CD4-positive, alpha-beta T cell treated with Interleukin-6 for 4 hours (primary cell): ENCODE data around the gene ASB8.
"Not testable (repeated sequence)": the region's sequence is repeated elsewhere in the genome, so short reads cannot be mapped to it uniquely, and the experiment has no call there.

Source experiments
- DNase-seq: peaks from one replicate; pipeline ENCODE4 v3.0.0-alpha.2; 2020; ENCODE audit warnings: mixed read lengths

ASB8 gene

DNA sequence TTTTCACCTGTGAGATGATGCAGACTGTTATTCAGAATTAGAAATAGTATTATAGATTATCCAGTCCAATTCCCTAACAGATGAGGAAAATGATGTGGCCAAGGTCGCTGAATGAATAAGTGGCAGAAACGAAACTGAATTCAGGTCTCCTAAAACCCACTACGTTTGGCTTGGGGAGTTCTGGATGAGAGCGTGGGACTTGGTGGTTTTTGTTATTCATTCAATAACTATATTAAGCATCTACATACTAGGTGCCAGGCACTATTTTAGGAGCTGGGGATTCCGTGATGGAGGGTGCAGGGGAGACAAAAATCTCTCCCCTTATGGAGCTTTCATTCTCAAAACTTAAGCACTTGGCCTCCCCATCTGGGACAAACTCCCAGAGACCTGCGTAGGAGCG is 25.3 kb upstream of the ASB8 start:
- no peak for DNase-seq

DNA sequence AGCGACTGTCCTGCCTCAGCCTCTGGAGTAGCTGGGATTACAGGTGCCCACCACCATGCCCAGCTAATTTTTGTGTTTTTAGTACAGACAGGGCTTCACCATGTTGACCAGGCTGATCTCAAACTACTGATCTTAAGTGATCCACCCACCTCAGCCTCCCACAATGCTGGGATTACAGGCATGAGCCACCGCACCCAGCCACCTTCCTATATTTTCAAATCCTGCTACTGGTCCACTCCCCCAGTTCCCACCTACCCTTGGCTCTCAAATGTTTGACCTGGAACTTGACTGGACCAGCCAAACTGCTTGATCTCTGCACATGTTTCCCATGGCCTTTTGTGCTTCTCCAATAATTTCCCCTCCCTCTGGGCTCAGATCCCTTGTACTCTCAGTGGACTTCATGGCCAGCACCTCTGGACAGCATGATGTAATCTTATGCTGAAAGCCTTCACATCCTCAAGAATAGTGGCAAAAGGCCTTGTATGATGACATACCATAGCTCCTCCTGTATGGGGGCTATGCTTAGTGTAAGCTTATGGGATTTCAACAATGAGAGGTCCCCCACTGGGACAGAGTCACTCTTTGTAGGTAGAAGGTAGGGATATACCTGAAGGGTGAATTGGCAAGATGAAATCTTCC is 23.7 kb upstream of the ASB8 start:
- DNase-seq, result no peak

- DNase-seq, result no peak
Observed at GRCh38 chr12:48180424-48180823, 23.1 kb upstream of the ASB8 start.

DNA sequence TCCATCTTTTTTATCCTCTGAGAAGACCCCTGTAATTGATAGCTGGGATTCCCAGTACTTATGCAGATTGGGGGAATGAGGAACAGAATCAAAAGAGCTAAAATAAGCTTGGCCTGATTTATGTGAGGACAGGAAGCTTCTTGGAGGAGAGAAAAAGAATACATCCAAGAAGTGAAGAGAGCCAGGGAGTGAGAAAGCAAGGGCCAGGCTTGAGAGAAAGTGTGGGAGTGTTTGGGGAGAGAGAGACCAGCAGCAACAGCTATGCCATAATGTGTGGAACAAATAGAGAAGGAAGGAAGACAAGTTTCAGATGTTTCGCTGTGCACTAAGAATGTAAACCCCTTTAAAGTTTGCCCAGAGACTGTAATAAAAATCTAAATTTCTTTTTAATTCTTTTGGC is 22.2 kb upstream of the ASB8 start:
- no peak for DNase-seq

DNA sequence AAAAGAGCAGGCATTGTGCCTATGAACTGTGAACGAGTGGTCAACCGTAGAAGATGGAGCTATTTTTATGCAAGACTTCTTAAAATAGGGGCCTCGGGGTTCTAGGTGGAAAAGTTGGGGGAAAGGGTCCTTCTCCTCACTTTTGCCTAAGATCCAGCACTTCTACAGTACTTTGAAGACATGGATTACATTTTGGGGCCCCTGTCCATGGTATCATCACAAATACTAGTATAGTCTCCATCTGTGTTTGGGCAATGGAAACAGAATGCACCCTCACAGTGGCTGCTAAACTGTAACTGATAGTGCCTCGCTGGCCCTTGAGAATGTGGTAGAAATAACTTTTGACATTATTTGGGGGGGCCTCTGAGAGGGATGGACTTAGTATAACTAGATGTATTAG is 20.7 kb upstream of the ASB8 start:
- DNase-seq, result no peak

- no peak for DNase-seq
Observed at GRCh38 chr12:48176417-48176751, 19.1 kb upstream of the ASB8 start.

GRCh38 chr12:48175613-48176416 is 18.5 kb upstream of the ASB8 start:
- no peak for DNase-seq

- DNase-seq, result no peak
Observed at GRCh38 chr12:48169011-48169410, 11.7 kb upstream of the ASB8 start.

DNA sequence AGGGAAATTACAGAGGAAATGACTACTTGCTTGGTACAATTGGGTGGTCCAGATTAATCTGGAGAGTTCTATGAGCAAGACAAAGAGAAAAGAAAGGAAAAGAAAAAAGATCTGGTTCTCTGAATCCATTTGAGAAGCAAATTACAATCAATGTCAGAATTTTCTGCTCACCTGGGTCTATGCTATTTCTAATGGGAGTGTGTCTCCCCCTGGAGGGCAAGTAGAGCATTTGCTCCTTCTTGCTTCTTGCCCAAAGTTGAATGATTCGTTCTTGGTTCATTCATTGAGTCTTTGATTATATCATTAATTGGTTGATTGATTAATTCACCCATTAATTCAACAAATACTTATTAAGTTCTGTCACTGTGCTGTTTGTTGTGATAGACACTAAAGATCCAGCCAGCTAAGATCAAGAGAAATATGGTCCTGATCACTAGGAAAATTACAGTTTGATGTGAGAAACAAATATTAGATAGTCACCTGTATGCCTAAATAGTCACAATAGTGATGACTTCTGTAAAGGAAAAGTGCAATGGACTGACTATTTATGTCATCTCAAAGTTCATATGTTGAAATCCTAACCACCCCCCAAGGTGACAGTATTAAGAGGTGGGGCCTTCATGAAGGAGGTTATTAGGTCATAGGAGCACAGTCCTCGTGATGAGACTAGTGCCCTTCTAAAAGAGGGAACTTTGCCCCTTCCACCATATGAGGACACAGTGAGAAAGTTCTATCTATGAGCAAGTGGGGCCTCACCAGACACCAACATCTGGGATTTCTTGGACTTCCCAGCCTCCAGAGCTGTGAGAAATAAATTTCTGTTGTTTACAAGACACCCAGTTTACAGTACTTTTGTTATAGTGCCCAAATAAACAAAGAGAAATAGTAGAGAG is 8.0 kb upstream of the ASB8 start:
- DNase-seq, result peak; percentile 72

DNA sequence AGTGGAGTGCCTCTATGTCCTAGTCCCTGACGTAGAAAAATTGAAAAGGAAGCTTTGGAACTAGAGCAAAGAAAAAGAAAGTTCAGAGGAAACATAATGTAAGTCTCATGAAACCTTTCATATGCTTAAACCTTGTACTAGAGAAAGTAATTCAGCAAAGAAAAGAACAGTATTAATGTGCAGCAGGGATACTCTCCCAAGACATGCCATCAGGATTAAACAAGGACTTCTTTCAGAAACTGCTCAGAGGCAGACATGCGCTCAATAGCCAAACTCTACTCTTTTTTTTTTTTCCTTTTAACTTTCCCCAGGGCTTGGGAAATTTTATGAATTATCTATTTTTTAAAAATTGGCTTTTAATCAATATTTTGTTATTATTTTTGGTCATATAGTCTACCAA is 7.1 kb upstream of the ASB8 start:
- DNase-seq, result no peak

DNA sequence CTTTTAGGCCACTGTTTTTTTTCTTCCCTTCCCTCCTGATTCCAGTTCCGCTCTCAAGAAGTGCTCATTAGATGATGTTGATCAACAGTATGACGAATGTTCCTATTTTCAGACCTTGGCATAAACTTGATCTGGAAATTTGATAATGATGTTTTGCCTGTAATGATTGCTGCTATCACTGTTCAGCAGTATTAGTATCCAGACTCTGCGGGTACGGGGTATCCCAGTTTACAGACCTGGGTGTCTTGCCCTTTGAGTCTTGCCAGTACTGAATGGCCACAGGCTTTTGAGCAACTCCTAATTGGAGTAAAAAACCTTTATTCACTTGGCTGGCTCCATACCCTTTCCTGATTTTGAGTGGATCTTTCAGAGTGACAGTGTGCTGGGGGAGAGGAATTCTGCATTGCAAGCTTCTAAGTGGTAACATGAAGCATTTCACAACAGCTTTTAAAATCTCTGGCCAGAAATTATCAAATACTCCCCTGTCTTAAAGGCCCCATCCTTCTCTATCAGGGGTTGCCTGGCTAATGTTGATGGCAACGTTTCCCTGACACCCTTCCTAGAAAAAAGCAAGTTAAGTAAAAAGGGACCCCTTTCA is 5.9 kb upstream of the ASB8 start:
- DNase-seq, result no peak

DNA sequence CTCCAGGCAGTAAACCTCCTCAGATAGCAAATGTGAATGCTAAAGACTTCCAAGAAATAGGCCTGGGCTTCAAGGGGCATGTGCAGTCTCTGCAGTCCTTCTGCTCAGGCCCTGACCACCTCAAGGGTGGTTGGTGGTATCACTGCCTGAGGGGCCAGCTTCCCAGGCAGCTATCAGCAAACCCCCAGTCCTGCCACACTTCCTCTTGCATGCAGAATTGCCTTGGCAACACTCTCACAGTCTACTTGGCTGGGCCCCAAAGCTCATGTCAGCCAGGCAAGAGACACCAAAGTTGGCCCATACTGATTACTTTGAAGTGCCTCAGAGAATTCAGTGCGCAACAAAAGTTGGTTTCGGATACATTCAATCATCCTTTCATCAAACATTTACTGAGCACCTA is 3.5 kb upstream of the ASB8 start:
- DNase-seq, result no peak

DNA sequence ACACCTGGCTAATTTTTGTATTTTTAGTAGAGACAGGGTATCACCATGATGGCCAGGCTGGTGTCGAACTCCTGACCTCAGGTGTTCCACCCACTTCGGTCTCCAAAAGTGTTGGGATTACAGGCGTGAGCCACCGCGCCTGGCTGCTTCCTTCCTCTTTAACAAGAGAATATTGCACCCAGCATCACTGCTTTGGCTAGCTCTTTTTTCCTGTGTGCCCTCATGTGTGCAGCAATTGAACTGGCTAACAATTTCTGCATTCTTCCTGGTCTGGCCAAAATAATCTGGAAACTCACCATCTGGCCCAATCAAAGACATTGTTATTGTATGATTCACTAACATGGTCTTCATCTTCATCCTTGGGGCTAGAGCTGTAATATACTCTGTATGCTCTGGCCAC is 2.7 kb upstream of the ASB8 start:
- DNase-seq, result no peak

- DNase-seq, result peak; percentile 3
Observed at GRCh38 chr12:48157889-48158370, 615 bp upstream of the ASB8 start.

DNA sequence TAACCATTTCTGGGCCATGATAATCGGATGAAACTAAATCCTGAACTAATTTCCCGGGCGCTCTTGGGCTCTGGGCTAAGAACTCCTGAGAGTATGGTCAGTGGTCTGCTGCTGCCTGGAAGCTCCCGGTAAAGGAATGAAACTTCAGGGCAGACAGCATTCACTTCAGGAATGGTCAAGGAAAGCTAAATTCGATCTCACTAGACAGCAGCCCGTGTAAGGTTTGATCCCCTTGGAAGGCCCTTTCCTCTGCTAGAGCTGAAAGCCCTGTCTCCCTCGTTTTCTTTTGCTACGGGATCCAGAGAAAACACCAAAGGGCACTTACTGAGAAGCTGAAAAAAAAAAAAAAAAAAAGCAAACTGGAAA is 680 bp downstream of the ASB8 start:
- DNase-seq, result no peak

DNA sequence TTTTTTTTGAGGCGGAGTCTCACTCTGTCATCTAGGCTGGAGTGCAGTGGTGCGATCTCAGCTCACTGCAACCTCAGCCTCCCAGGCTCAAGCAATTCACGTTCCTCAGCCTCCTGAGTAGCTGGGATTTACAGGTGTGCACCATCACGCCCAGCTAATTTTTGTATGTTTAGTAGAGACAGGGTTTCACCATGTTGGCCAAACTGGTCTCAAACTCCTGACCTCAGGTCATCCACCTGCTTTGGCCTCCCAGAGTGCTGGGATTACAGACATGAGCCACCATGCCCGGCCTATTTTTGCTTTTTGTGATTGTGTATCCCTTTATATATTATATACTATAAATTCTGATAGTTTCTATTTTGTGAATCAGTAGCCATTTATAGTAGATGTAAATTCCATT is 1.5 kb downstream of the ASB8 start:
- not testable (repeated sequence) for DNase-seq

- no peak for DNase-seq
Observed at GRCh38 chr12:48151103-48151771, 6.1 kb downstream of the ASB8 start.

DNA sequence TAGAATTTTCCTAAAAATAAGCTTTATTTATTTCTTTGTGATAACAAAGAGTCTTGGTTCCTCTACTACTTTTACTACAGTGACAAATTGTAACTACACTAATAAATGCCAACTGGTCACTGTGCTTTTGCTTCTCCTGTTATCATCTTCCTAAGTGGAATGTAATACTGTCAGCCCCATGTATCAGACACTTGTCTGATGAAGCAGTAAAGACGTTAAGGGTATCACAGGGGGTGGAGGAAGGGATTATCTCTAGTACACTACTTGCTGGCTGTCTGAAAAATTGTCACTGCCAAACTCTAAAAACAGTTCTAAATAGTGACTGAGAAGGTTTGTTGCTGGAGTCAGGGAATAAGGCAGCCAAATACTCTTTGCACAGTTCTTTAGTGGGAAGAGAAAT is 11.3 kb downstream of the ASB8 start:
- no peak for DNase-seq

DNA sequence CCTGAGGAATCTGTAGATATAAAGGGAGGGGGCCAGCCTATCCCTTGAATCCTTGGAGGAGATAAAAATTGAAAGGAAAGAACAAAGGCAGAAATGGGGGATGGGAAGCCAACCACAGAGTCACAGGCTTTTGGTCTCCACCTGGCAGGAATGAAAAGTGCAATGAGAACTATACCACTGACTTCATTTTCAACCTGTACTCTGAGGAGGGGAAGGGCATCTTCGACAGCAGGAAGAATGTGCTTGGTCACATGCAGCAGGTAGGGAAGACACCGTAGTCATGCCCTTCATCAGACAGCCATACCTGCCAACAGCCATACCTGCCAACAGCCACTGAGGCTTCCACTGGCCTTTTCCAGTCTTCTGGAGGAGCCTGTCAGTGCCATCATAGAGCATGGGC is 13.4 kb downstream of the ASB8 start:
- DNase-seq, result no peak

DNA sequence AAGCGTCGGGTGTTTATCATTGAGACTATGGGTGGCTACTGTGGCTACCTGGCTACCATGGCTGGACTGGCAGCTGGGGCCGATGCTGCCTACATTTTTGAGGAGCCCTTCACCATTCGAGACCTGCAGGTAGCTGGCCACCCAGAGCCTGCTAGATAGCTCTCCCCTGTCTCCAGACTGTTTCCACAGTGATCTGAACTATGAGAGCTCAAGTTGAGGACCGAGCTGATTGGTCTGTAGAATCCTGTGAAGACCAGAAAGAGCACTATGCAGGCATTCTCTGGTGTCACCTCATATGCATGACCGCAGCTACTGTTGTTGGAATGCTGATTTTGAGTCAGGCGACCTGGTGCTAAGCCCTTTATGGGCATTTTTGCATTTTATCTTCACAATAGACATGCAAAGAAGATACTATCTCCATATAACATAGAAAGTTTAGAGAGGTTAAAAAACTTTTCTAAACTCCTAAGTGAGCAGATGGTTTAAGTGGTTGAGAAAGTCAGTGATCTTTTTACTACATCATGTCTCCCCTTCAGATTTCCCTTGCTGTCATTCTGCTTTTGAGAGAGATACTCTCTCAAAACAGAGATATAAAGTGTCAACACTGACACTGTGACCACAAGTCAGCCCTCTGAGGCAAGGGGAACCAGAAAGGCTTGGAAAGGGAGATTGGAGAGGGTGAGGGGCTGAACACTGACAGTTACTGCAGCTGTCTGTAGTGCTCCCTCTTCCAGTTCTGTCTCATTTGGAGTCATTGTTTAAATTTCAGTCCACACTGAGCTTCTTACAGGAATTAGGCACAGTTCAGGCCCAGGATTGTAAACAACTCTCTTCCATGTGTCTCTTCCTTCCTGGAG is 14.3 kb downstream of the ASB8 start:
- DNase-seq, result no peak

DNA sequence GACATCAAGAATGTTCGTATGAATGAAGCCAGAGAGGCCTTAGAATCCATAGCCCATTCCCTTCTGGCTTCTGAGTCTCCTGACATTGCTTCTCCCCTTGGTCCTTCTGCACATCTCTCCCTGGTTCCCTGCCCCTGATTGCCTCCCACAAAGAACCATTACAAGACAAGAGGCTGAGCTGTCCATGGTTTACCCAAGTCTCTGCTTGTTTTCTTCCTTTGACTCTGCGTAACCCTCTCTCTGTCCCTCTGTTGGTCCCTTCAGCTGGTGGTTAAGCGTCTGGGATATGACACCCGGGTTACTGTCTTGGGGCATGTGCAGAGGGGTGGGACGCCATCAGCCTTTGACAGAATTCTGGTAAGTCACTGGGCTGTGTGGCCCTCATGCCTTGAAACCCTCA is 22.3 kb downstream of the ASB8 start:
- DNase-seq, result no peak

DNA sequence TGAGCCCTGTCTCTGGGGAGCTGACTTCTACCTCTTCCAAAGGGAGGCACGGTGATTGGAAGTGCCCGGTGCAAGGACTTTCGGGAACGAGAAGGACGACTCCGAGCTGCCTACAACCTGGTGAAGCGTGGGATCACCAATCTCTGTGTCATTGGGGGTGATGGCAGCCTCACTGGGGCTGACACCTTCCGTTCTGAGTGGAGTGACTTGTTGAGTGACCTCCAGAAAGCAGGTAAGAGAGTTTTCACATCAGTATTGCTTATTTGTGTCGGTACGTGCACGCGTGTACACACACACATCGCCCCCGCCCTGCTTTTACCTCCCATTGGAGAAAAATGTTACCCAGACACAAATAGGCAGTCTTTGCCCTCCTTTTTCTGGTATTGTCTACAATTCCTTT is 24.5 kb downstream of the ASB8 start:
- DNase-seq, result no peak
